EH (cell line): Measurements from ENCODE around the gene HOXA4.

Source experiments
- DNase-seq: peaks from one replicate; pipeline ENCODE4 v3.0.0-alpha.2; 2015; ENCODE audit warnings: low read depth

HOXA4 gene

DNA sequence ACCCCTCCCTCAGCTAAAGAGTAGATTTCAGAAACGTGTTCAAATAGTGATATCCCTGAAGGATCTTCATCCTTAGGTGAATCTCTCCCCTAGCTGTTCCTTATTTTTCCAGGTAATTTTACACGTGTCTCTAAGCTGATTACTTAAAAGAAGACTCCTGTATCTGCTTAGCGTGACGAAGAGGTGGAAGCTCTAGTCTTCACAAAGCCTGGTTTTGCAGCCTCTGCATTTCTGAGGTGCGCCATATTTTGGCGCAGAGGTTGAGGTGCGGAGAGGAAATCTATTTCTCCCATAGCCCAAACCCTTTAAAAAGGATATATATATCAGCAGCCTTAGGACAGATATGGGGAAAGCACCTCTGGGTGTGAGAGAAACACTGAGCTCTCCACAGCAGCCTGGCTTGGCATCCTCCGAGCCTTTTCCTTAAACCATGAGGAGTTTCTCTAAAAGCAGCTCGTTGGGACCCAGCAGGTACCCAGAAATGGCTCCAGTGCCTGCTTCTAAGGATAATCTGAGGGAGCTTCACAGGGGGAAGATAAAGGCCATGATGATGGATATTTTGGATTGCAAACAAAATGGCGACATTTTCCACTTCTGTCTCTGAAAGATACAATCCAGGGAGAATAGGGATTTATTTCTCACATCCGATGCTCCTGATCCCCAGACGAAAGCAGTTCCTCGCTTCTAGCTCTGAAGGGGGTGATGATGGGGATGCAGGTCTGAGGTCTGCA, 25.1 kb downstream of the HOXA4 start:
- no peak for DNase-seq

- DNase-seq: no peak
These were observed 26.1 kb downstream of the HOXA4 start for GRCh38 chr7:27104341-27105058.

- no peak for DNase-seq
These were observed 26.9 kb downstream of the HOXA4 start for GRCh38 chr7:27103489-27104226.

GRCh38 chr7:27102581-27103442, 27.7 kb downstream of the HOXA4 start, which contains the start of gene HOXA2:
HOXA2 (minus strand) TSS chr7:27102683; CDS start chr7:27102500, 183 bp downstream.
- DNase-seq: no peak

DNA sequence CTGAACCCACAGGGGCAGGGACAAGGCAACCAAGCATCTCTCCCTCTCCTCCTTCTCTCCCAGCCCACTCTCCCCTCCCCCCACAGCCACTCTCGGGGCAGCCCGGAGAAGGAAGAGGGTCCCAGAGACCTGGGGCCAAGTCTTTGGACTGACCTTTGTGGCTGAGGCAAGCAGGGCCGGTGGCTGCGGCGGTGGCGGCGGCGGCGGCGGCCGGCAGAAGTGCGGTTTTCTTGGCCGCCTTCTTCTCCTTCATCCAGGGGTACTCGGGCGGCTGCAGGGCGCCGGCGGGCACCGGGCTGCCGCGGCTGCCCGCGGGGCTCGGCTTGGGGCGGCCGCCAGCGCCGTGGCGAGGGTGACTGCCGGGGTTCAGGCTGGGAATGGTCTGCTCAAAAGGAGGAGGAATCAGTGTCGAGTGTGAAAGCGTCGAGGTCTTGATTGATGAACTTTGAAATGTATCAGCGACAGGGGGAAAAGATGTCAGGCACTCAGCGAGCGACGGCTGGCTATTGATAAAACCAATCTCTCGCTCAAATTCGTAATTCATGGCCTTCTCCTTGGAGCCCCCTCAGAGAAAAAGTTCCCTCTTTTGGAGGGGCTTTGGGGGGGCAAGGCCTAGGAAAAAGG, 28.5 kb downstream of the HOXA4 start:
- no peak for DNase-seq

DNA sequence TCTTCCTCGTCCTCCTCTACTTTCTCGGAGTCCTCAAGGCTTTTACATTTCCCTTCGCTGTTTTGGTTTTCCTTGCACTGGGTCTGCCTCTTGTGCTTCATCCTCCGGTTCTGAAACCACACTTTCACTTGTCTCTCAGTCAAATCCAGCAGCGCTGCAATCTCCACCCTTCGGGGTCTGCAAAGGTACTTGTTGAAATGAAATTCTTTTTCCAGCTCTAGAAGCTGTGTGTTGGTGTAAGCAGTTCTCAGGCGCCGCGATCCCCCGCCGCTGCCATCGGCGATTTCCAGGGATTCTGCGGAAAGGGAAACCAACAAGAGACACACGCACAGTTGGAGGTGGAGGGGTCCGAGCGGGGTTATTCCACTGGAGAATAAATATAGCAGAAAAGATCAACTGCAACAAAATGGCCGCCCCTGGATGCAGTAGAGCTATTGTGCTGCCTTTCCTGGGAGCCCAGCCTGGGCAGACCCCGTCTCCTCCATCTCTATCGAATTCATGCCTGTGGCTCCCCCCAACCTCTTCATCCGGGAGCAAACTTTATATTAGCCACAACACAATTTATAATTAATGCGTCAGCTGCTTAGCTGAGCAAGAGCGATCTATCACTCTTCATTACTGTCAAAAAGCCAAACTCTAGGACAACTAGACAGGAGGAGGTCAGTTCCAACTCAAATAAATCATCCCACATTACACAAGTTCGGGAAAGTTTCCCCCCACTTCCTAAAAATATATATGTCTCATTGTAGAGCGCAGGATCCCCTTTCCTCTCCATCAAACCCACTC, 29.2 kb downstream of the HOXA4 start:
- DNase-seq: no peak

GRCh38 chr7:27100694-27101170, 29.8 kb downstream of the HOXA4 start:
- no peak for DNase-seq

GRCh38 chr7:27099453-27100370, 30.8 kb downstream of the HOXA4 start:
- DNase-seq: no peak

- peak; percentile 41 for DNase-seq
These were observed 31.7 kb downstream of the HOXA4 start for GRCh38 chr7:27098578-27099451.

- DNase-seq: peak; percentile 29
These were observed 32.6 kb downstream of the HOXA4 start for GRCh38 chr7:27097686-27098577.

DNA sequence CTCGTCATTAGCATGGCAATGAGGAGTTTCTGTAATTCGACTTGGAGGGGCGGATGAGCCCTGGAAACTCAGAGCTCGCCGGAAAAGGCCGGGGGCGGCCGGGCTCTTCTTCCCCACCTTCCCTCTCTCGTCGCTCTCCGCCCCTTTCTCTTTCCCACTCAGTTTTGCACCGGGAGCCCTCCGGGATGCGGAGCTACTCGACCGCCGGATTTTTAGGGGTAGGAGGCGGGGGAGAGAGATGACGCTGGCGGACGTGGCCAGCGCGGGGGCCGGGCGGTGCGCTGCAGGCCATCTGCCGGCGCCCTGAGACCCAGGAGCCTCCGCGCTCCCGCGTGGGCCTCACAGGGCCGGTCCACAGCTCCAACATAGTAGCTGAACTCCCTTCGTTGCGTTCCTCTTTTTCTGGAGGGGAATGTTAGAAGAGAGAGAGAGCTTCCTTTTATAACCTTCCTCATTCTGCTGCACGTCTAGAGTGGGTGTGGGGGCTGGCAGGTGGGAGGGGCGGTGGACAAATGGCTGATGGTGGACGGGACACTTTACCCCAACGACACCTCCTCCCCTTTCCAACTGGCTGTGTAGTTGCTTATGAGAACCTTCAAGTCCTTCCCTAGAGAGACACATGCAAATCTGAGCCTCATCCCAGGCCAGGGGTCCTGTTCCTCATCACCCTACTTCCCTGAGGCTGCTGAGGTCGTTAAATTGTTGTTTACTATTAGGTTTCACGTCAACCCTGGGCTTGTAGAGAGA, 33.6 kb downstream of the HOXA4 start:
- peak; percentile 70 for DNase-seq

DNA sequence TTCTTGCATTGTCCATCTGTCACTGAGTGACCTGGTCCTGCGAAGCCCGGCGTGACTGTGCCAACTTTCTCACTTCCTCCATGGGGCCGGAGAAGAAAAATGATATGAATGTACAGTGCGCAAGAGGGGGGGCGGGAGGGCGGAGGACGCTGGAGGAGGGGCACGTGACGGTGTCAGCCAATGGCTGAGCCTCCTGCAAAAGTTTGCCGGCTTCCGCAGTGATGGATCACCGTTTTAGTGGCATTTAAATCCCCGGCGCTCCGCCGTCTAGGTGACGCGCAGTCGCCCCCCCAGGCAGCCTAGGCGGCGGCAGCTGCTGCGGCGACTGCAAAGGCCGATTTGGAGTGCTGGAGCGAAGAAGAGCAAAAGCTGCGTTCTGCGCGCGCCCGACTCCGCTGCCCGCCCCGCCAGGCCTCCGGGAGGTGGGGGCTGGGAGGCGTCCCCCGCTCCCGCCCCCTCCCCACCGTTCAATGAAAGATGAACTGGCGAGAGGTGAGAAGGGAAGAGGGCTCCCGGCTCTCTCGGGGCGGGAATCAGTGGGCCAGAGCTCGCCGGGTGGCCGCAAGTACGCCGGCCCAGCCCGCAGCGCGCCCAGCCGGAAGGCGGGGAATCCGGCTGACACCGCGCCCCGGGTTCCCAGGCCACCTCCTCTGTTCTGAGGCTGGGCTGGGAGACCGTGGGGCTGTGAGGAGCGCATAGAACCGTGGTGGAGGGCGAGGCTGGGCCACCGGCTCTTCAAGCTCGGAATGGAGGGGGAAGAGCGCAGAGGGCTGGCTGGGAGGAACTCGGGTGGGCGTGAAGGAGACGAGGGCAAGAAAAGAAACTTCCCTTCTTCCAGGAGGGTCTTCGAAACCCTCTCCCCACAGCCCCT, 34.4 kb downstream of the HOXA4 start, which contains the start of gene HOXA1:
Gene HOXA1, minus strand, starts transcription at position 104 of the 871 bp plus-strand sequence. Its CDS starts 88 bp downstream, at position 16.
- DNase-seq: peak; percentile 96

- no peak for DNase-seq
These were observed 35.3 kb downstream of the HOXA4 start for GRCh38 chr7:27095050-27095896.

DNA sequence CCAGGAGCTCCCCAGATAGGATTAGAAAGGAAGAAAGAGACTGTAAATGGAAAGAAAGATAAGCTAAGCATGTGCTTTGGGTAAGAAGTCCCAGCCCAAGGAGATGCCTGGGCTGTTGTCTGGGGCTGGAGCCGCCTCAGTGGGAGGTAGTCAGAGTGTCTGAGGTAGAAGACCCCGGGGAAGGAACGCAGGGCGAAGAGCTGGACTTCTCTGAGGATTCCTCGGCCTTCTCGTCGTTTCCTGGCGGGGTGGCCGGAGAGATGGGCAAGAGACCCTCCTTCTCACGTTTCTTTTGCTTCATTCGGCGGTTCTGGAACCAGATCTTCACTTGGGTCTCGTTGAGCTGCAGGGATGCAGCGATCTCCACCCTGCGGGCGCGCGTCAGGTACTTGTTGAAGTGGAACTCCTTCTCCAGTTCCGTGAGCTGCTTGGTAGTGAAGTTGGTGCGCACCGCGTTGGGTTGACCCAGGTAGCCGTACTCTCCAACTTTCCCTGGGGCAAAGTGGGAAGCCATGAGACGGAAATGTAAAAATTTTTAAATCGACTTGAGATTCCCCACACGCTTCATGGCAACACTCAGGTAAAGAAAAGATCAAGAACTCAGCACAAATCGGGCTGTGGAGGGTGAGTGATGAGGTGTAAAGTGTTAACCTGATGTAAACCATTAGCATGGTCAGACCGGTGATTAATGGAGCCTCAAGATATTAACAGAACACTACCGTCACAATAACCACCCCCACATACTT, 36.1 kb downstream of the HOXA4 start:
- DNase-seq: no peak
